ENCODE data around the gene ANKFN1.
A peak's percentile ranks its signal among the peaks of the same experiment; 100 is the strongest.

ANKFN1 gene

DNA sequence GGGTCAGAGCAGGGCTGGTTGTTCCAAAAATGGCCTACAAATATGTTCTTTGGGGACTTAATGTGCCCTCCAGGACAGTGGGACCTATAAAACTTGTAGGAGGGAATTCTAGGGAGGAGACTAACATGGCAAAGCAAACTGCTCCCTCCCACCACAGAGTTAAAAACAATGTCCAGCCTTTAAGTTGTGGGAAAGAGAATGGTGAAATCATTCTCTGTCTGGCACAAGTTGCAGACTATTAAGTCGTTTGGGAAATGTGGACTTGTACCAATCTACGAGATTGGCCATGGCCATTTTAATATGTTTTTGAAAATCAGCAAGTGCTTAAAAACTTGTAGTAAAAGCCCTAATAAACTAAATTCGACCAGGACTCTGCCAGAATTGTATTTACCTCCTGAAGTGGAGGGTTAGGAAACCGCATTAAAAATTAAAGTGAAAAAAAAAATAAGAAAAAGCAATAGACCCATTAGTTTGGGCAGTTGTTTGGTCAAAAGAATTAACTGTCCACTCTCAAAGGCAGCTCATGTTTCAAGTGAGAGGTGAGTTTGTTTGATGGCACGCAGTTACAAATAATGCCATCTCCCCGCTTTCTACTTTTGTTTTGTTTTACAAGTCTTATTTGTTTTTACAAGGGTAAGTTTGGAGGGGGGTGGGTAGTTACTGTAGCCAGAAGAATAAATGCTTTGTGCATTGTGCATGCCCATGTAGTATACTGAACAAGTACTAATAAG lies 32.4 kb downstream of the ANKFN1 start:
- H3K9me2 ChIP-seq (replicated peaks; ENCODE audit: control insufficient read depth, low read length) = no peaks in the 10 kb centered on the region
- no peaks in the 10 kb centered on the region for H4K20me1 ChIP-seq (ENCODE audit: control insufficient read depth, insufficient read depth, low read depth, low read length)
- no peaks in the 10 kb centered on the region for H3F3A ChIP-seq (ENCODE audit: control insufficient read depth, insufficient read depth)
- H3K4me2 ChIP-seq (ENCODE audit: low read length) = no peak overlapping the region
- H3K4me3 ChIP-seq (ENCODE audit: low read length) = no peak overlapping the region
- H3K9me3 ChIP-seq (ENCODE audit: control insufficient read depth, insufficient read depth, low read length) = no peaks in the 10 kb centered on the region
- no peaks in the 10 kb centered on the region for H3K4me1 ChIP-seq (ENCODE audit: control insufficient read depth, low read length)
- H3K27me3 ChIP-seq (ENCODE audit: control insufficient read depth, low read length) = no peaks in the 10 kb centered on the region
- no peaks in the 10 kb centered on the region for H3K36me3 ChIP-seq (ENCODE audit: control insufficient read depth, low read length)
- no peak overlapping the region for H3K27ac ChIP-seq (ENCODE audit: low read depth, low read length)
- no peaks in the 10 kb centered on the region for H3K79me2 ChIP-seq (ENCODE audit: control insufficient read depth, low read length)
- TF ChIP-seq, protein P1, sequence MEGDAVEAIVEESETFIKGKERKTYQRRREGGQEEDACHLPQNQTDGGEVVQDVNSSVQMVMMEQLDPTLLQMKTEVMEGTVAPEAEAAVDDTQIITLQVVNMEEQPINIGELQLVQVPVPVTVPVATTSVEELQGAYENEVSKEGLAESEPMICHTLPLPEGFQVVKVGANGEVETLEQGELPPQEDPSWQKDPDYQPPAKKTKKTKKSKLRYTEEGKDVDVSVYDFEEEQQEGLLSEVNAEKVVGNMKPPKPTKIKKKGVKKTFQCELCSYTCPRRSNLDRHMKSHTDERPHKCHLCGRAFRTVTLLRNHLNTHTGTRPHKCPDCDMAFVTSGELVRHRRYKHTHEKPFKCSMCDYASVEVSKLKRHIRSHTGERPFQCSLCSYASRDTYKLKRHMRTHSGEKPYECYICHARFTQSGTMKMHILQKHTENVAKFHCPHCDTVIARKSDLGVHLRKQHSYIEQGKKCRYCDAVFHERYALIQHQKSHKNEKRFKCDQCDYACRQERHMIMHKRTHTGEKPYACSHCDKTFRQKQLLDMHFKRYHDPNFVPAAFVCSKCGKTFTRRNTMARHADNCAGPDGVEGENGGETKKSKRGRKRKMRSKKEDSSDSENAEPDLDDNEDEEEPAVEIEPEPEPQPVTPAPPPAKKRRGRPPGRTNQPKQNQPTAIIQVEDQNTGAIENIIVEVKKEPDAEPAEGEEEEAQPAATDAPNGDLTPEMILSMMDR (IDR thresholded peaks at IDR 0.05; ENCODE audit: low read depth, low read length, poor library complexity, severe bottlenecking) = no peak
- no peak for TF ChIP-seq EZH2phosphoT487 (IDR thresholded peaks at IDR 0.05; ENCODE audit: borderline replicate concordance, low read length)

DNA sequence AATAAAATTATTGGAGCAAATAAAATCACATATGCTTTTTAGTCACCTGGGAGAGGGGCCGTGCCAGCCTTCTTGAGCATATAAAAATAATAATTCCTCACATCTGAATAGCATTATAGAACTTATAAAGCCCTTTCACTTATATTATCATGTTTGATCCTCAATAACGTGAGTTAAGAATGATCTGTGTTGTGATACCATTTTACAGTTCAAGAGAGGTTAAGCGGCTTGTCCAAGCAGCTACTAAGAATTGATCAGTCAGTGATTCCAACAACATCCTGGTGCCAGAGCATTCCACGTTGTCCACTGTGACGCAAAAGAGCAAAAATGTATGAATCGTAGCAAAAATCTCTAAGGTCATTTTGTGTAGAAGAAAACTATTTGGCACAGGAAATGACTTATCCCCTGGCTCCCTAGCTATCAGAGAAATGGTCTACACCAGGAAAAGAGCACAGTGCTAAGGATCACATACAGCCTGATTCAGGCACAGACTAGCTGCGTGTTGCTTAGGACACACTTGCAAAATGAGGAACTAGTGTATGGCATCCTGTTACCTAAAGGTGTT lies 33.0 kb downstream of the ANKFN1 start:
- H3K27ac ChIP-seq (ENCODE audit: low read depth, low read length) = no peak overlapping the region
- H3K4me2 ChIP-seq (ENCODE audit: low read length) = no peak overlapping the region
- TF ChIP-seq, protein P1 (IDR thresholded peaks at IDR 0.05; ENCODE audit: low read depth, low read length, poor library complexity, severe bottlenecking) = no peak
- no peak for TF ChIP-seq EZH2phosphoT487 (IDR thresholded peaks at IDR 0.05; ENCODE audit: borderline replicate concordance, low read length)
- H3K36me3 ChIP-seq (ENCODE audit: control insufficient read depth, low read length) = no peaks in the 10 kb centered on the region
- no peaks in the 10 kb centered on the region for H3F3A ChIP-seq (ENCODE audit: control insufficient read depth, insufficient read depth)
- no peaks in the 10 kb centered on the region for H3K79me2 ChIP-seq (ENCODE audit: control insufficient read depth, low read length)
- no peaks in the 10 kb centered on the region for H4K20me1 ChIP-seq (ENCODE audit: control insufficient read depth, insufficient read depth, low read depth, low read length)
- no peaks in the 10 kb centered on the region for H3K9me2 ChIP-seq (replicated peaks; ENCODE audit: control insufficient read depth, low read length)
- no peaks in the 10 kb centered on the region for H3K9me3 ChIP-seq (ENCODE audit: control insufficient read depth, insufficient read depth, low read length)
- H3K4me1 ChIP-seq (ENCODE audit: control insufficient read depth, low read length) = no peaks in the 10 kb centered on the region
- no peaks in the 10 kb centered on the region for H3K27me3 ChIP-seq (ENCODE audit: control insufficient read depth, low read length)
- H3K4me3 ChIP-seq (ENCODE audit: low read length) = no peak overlapping the region

DNA sequence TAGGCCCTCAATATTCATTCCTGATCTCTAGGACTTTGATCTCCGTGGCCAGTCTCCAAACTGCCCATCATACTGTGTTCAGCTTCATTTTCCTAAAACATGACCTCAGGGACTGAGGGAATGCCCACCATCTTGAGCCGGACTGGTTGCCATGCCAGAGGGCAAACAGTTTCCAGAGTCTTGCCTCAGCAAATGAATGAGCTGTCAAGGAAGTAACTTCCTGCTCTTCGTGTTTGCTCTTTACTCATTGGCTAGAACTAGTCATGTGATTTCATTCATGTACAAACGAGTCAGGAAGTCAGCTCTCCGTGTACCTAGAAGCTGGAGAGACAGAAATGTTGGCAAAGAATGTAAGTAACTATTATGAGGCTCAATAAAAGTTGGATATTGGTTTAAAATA lies 50.2 kb downstream of the ANKFN1 start:
- TF ChIP-seq EZH2phosphoT487 (IDR thresholded peaks at IDR 0.05; ENCODE audit: borderline replicate concordance, low read length) = no peak
- TF ChIP-seq, protein P1 (IDR thresholded peaks at IDR 0.05; ENCODE audit: low read depth, low read length, poor library complexity, severe bottlenecking) = no peak
- Histone ChIP-seq H3K4me1 (ENCODE audit: control insufficient read depth, low read length) (peaks cover 4% of the 10 kb centered on the region; the same call in 1 of the 2 replicates), H3K27ac (ENCODE audit: low read depth, low read length) (no peak overlapping the region), H3K79me2 (ENCODE audit: control insufficient read depth, low read length) (no peaks in the 10 kb centered on the region), H3K36me3 (ENCODE audit: control insufficient read depth, low read length) (no peaks in the 10 kb centered on the region), H3K27me3 (ENCODE audit: control insufficient read depth, low read length) (no peaks in the 10 kb centered on the region), H3K4me2 (ENCODE audit: low read length) (peak overlapping the region; percentile 17), H3K9me3 (ENCODE audit: control insufficient read depth, insufficient read depth, low read length) (peaks cover 4% of the 10 kb centered on the region; the same call in 1 of the 2 replicates), H3K4me3 (ENCODE audit: low read length) (peak overlapping the region; percentile 32), H4K20me1 (ENCODE audit: control insufficient read depth, insufficient read depth, low read depth, low read length) (no peaks in the 10 kb centered on the region), H3K9me2 (replicated peaks; ENCODE audit: control insufficient read depth, low read length) (no peaks in the 10 kb centered on the region), H3F3A (ENCODE audit: control insufficient read depth, insufficient read depth) (no peaks in the 10 kb centered on the region)

Measured in DOHH2 (cell line).